ENCODE results near the gene GUCY1B1. TPM values are rescaled to one million over a fixed set of nuclear protein-coding genes. Genes with fewer than 3 reads are reported as not detected.
A peak's percentile ranks its signal among the peaks of the same experiment; 100 is the strongest.

The GUCY1B1 gene
- total and polyA plus RNA-seq, 2 donors (not counting 1 experiment from before 2014, with no cell fraction given): 37.8 to 38.1 TPM

GRCh38 chr4:155734951-155735350 lies 23.9 kb upstream of the GUCY1B1 start:
- peaks cover 3% of the 10 kb centered on the region for H3K4me1 ChIP-seq (ENCODE audit: control insufficient read depth, extremely low read depth, insufficient read depth, low read length)
- H3K4me3 ChIP-seq (replicated peaks in 1 of 4; ENCODE audit: control extremely low read depth in 1 of 4, insufficient read depth in 1 of 4, low read depth in 3 of 4, low read length in 4 of 4): no peak overlapping the region
- H3K79me2 ChIP-seq (ENCODE audit: control insufficient read depth, insufficient read depth, low read length): no peaks in the 10 kb centered on the region
- no peak overlapping the region for H3K9ac ChIP-seq (ENCODE audit: insufficient read depth, low read length)
- H2AFZ ChIP-seq (ENCODE audit: low read length): no peak overlapping the region
- no peak overlapping the region for H3K4me2 ChIP-seq (ENCODE audit: extremely low read depth, insufficient read depth, low read length)
- no peak overlapping the region for H3K27ac ChIP-seq (ENCODE audit: insufficient read depth, low read length)
- no peak for DNase-seq (ENCODE audit: low read depth in 2 of 2)
- no peaks in the 10 kb centered on the region for H3K36me3 ChIP-seq (ENCODE audit: control insufficient read depth, insufficient read depth, low read length)
- no peaks in the 10 kb centered on the region for H4K20me1 ChIP-seq (ENCODE audit: control insufficient read depth, extremely low read depth, insufficient read depth, low read length)
- no peaks in the 10 kb centered on the region for H3K9me3 ChIP-seq (ENCODE audit: control insufficient read depth, insufficient read depth, low read depth, low read length)
- no peaks in the 10 kb centered on the region for H3K27me3 ChIP-seq (ENCODE audit: control insufficient read depth, insufficient read depth, low read length)
- no peak for TF ChIP-seq EZH2 (IDR thresholded peaks at IDR 0.05; ENCODE audit: low read length, missing control alignments)
- no peak for TF ChIP-seq CTCF (conservative IDR thresholded peaks at IDR 0.05 in 1 of 2, IDR thresholded peaks at IDR 0.05 in 1 of 2; ENCODE audit: low read depth in 1 of 2, low read length in 2 of 2)

GRCh38 chr4:155735496-155735895 lies 23.3 kb upstream of the GUCY1B1 start:
- H2AFZ ChIP-seq (ENCODE audit: low read length): no peak overlapping the region
- H3K4me2 ChIP-seq (ENCODE audit: extremely low read depth, insufficient read depth, low read length): no peak overlapping the region
- no peaks in the 10 kb centered on the region for H3K27me3 ChIP-seq (ENCODE audit: control insufficient read depth, insufficient read depth, low read length)
- no peaks in the 10 kb centered on the region for H3K79me2 ChIP-seq (ENCODE audit: control insufficient read depth, insufficient read depth, low read length)
- TF ChIP-seq CTCF (conservative IDR thresholded peaks at IDR 0.05 in 1 of 2, IDR thresholded peaks at IDR 0.05 in 1 of 2; ENCODE audit: low read depth in 1 of 2, low read length in 2 of 2): no peak
- TF ChIP-seq EZH2 (IDR thresholded peaks at IDR 0.05; ENCODE audit: low read length, missing control alignments): no peak
- H3K9ac ChIP-seq (ENCODE audit: insufficient read depth, low read length): no peak overlapping the region
- no peaks in the 10 kb centered on the region for H4K20me1 ChIP-seq (ENCODE audit: control insufficient read depth, extremely low read depth, insufficient read depth, low read length)
- H3K4me3 ChIP-seq (replicated peaks in 1 of 4; ENCODE audit: control extremely low read depth in 1 of 4, insufficient read depth in 1 of 4, low read depth in 3 of 4, low read length in 4 of 4): no peak overlapping the region
- DNase-seq (ENCODE audit: low read depth in 2 of 2): peak in 1 of 2 donors; percentile 63
- no peaks in the 10 kb centered on the region for H3K36me3 ChIP-seq (ENCODE audit: control insufficient read depth, insufficient read depth, low read length)
- no peaks in the 10 kb centered on the region for H3K9me3 ChIP-seq (ENCODE audit: control insufficient read depth, insufficient read depth, low read depth, low read length)
- peaks cover 3% of the 10 kb centered on the region for H3K4me1 ChIP-seq (ENCODE audit: control insufficient read depth, extremely low read depth, insufficient read depth, low read length)
- no peak overlapping the region for H3K27ac ChIP-seq (ENCODE audit: insufficient read depth, low read length)

DNA sequence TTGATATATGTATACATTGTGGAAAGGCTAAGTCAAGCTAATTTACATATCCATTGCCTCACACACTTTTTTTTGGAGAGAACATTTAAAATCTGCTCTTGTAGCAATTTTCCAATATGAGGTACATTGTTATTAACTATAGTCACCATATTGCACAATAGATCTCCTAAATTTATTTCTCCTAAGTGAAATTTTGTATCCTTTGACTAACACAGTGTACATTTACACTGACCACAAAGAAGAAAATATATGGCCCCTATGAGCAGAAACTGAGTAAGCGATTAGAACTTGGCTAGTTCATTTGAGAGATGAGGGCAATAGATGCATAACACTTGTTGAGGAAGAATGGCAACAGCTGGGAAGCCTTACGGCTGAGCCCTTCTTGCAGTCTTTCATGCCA lies 20.3 kb upstream of the GUCY1B1 start:
- TF ChIP-seq CTCF (conservative IDR thresholded peaks at IDR 0.05 in 1 of 2, IDR thresholded peaks at IDR 0.05 in 1 of 2; ENCODE audit: low read depth in 1 of 2, low read length in 2 of 2): no peak
- TF ChIP-seq EZH2 (IDR thresholded peaks at IDR 0.05; ENCODE audit: low read length, missing control alignments): no peak
- DNase-seq (ENCODE audit: low read depth in 2 of 2): peak; percentile 54 to 96
- no peak overlapping the region for H2AFZ ChIP-seq (ENCODE audit: low read length)
- H3K4me3 ChIP-seq (replicated peaks in 1 of 4; ENCODE audit: control extremely low read depth in 1 of 4, insufficient read depth in 1 of 4, low read depth in 3 of 4, low read length in 4 of 4): no peak overlapping the region
- no peaks in the 10 kb centered on the region for H4K20me1 ChIP-seq (ENCODE audit: control insufficient read depth, extremely low read depth, insufficient read depth, low read length)
- no peaks in the 10 kb centered on the region for H3K9me3 ChIP-seq (ENCODE audit: control insufficient read depth, insufficient read depth, low read depth, low read length)
- peaks cover 3% of the 10 kb centered on the region for H3K4me1 ChIP-seq (ENCODE audit: control insufficient read depth, extremely low read depth, insufficient read depth, low read length)
- no peaks in the 10 kb centered on the region for H3K27me3 ChIP-seq (ENCODE audit: control insufficient read depth, insufficient read depth, low read length)
- no peaks in the 10 kb centered on the region for H3K79me2 ChIP-seq (ENCODE audit: control insufficient read depth, insufficient read depth, low read length)
- H3K36me3 ChIP-seq (ENCODE audit: control insufficient read depth, insufficient read depth, low read length): no peaks in the 10 kb centered on the region
- H3K4me2 ChIP-seq (ENCODE audit: extremely low read depth, insufficient read depth, low read length): no peak overlapping the region
- no peak overlapping the region for H3K9ac ChIP-seq (ENCODE audit: insufficient read depth, low read length)
- no peak overlapping the region for H3K27ac ChIP-seq (ENCODE audit: insufficient read depth, low read length)

All from fibroblast of lung (primary cell).